ENCODE measurements around the gene MAGI3. TPM values are rescaled to one million over a fixed set of nuclear protein-coding genes. Genes with fewer than 3 reads are reported as not detected.

The MAGI3 gene
- polyA plus RNA-seq, 1 donor from 2014 or later, result 10.8 TPM

GRCh38 chr1:113669988-113670387, 279.7 kb downstream of the MAGI3 start:
- Histone ChIP-seq H3F3A (ENCODE audit: insufficient read depth, low read length, poor library complexity, severe bottlenecking) (no peaks in the 10 kb centered on the region), H3K9me3 (ENCODE audit: low read length) (no peaks in the 10 kb centered on the region), H3K79me2 (replicated peaks; ENCODE audit: insufficient read depth, low read length) (no peaks in the 10 kb centered on the region), H3K4me3 (ENCODE audit: low read length) (no peak overlapping the region), H2AFZ (ENCODE audit: low read depth, low read length) (no peak overlapping the region), H3K27me3 (ENCODE audit: insufficient read depth, low read depth, low read length) (no peaks in the 10 kb centered on the region), H3K4me2 (ENCODE audit: low read length) (no peak overlapping the region), H3K9me2 (ENCODE audit: insufficient read depth, low read length) (no peaks in the 10 kb centered on the region), H4K20me1 (ENCODE audit: insufficient read depth) (no peaks in the 10 kb centered on the region), H3K9ac (ENCODE audit: low read length) (no peak overlapping the region), H3K36me3 (ENCODE audit: insufficient read depth, low read length) (no peaks in the 10 kb centered on the region), H3K27ac (ENCODE audit: low read length) (no peak overlapping the region)
- TF ChIP-seq CTCF (IDR thresholded peaks at IDR 0.05; ENCODE audit: poor library complexity, severe bottlenecking) (no peak), SMC3 (conservative IDR thresholded peaks at IDR 0.05; ENCODE audit: poor library complexity) (no peak), EZH2 (IDR thresholded peaks at IDR 0.05; ENCODE audit: borderline replicate concordance, insufficient read depth, low read length, poor library complexity, severe bottlenecking) (no peak)

DNA sequence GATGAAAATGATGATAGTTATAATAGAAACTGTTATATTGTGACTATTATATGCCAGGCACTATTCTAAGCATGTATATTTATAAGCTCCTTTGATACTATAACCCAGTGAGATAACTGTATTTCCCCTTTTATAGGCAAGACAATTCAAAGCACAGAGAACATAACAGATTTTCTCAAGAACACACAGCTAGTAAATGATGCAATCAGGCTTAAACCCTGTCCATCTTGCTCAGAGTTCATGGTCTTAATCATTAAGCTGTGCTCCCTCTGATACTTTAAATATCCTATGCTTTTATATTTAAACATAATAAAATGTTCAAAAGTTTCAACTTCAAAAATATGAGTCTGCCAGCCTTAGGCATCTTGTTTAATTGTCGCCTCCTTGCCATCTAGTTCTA, 280.3 kb downstream of the MAGI3 start:
- H3F3A ChIP-seq (ENCODE audit: insufficient read depth, low read length, poor library complexity, severe bottlenecking), result no peaks in the 10 kb centered on the region
- H3K27ac ChIP-seq (ENCODE audit: low read length), result no peak overlapping the region
- H3K9me3 ChIP-seq (ENCODE audit: low read length), result no peaks in the 10 kb centered on the region
- H3K9ac ChIP-seq (ENCODE audit: low read length), result no peak overlapping the region
- no peak overlapping the region for H2AFZ ChIP-seq (ENCODE audit: low read depth, low read length)
- no peak overlapping the region for H3K4me3 ChIP-seq (ENCODE audit: low read length)
- TF ChIP-seq EZH2 (IDR thresholded peaks at IDR 0.05; ENCODE audit: borderline replicate concordance, insufficient read depth, low read length, poor library complexity, severe bottlenecking), result no peak
- TF ChIP-seq POLR2AphosphoS5 (IDR thresholded peaks at IDR 0.05), result no peak
- TF ChIP-seq SMC3 (conservative IDR thresholded peaks at IDR 0.05; ENCODE audit: poor library complexity), result no peak
- TF ChIP-seq REST (IDR thresholded peaks at IDR 0.05; ENCODE audit: borderline replicate concordance), result no peak
- no peak overlapping the region for H3K4me2 ChIP-seq (ENCODE audit: low read length)
- no peaks in the 10 kb centered on the region for H4K20me1 ChIP-seq (ENCODE audit: insufficient read depth)
- no peaks in the 10 kb centered on the region for H3K79me2 ChIP-seq (replicated peaks; ENCODE audit: insufficient read depth, low read length)
- H3K36me3 ChIP-seq (ENCODE audit: insufficient read depth, low read length), result no peaks in the 10 kb centered on the region
- H3K9me2 ChIP-seq (ENCODE audit: insufficient read depth, low read length), result no peaks in the 10 kb centered on the region
- H3K27me3 ChIP-seq (ENCODE audit: insufficient read depth, low read depth, low read length), result no peaks in the 10 kb centered on the region

GRCh38 chr1:113672491-113672890, 282.2 kb downstream of the MAGI3 start:
- TF ChIP-seq RAD21 (conservative IDR thresholded peaks at IDR 0.05) (no peak), CTCF (IDR thresholded peaks at IDR 0.05; ENCODE audit: poor library complexity, severe bottlenecking) (no peak), EZH2 (IDR thresholded peaks at IDR 0.05; ENCODE audit: borderline replicate concordance, insufficient read depth, low read length, poor library complexity, severe bottlenecking) (no peak), EP300 (conservative IDR thresholded peaks at IDR 0.05; ENCODE audit: poor library complexity, severe bottlenecking) (no peak), REST (IDR thresholded peaks at IDR 0.05; ENCODE audit: borderline replicate concordance) (no peak), POLR2AphosphoS5 (IDR thresholded peaks at IDR 0.05) (no peak), SMC3 (conservative IDR thresholded peaks at IDR 0.05; ENCODE audit: poor library complexity) (no peak), MXI1 (conservative IDR thresholded peaks at IDR 0.05; ENCODE audit: poor library complexity, severe bottlenecking) (no peak)
- H3K4me3 ChIP-seq (ENCODE audit: low read length), result no peak overlapping the region

More at GRCh38 chr1:113672491-113672890, 282.2 kb downstream of the MAGI3 start:
- H3K4me2 ChIP-seq (ENCODE audit: low read length), result no peak overlapping the region
- H3K27ac ChIP-seq (ENCODE audit: low read length), result no peak overlapping the region
- H3K9me2 ChIP-seq (ENCODE audit: insufficient read depth, low read length), result no peaks in the 10 kb centered on the region
- no peak overlapping the region for H2AFZ ChIP-seq (ENCODE audit: low read depth, low read length)
- H3K9me3 ChIP-seq (ENCODE audit: low read length), result no peaks in the 10 kb centered on the region
- no peak overlapping the region for H3K9ac ChIP-seq (ENCODE audit: low read length)
- H3F3A ChIP-seq (ENCODE audit: insufficient read depth, low read length, poor library complexity, severe bottlenecking), result no peaks in the 10 kb centered on the region
- H4K20me1 ChIP-seq (ENCODE audit: insufficient read depth), result no peaks in the 10 kb centered on the region
- H3K27me3 ChIP-seq (ENCODE audit: insufficient read depth, low read depth, low read length), result no peaks in the 10 kb centered on the region
- H3K36me3 ChIP-seq (ENCODE audit: insufficient read depth, low read length), result no peaks in the 10 kb centered on the region
- H3K79me2 ChIP-seq (replicated peaks; ENCODE audit: insufficient read depth, low read length), result no peaks in the 10 kb centered on the region

All from neural cell (in vitro differentiated cells).